H9 (cell line): ENCODE results near the gene EVC. TPM values are rescaled to one million over a fixed set of nuclear protein-coding genes. Genes with fewer than 3 reads are reported as not detected.

Source experiments
- DNase-seq: peaks from one replicate; pipeline ENCODE4 v3.0.0-alpha.2; 2017
- H2AFZ ChIP-seq: one replicate; pipeline ENCODE4 v1.6.1; 2013; ENCODE audit warnings: mild to moderate bottlenecking, low read length, control low read depth, moderate library complexity
- H2AK5ac ChIP-seq: 2 replicates; pipeline ENCODE4 v1.6.1; 2013; ENCODE audit warnings: low read length, control low read depth, mixed read lengths; ENCODE audit not compliant: insufficient read length
- H2BK120ac ChIP-seq: one replicate; pipeline ENCODE4 v1.6.1; 2013; ENCODE audit warnings: low read depth, mild to moderate bottlenecking, low read length, control low read depth, inconsistent platforms; ENCODE audit not compliant: poor library complexity, severe bottlenecking
- H2BK12ac ChIP-seq: 2 replicates; pipeline ENCODE4 v1.6.1; 2013; ENCODE audit warnings: low read length, control low read depth, mixed read lengths, low read depth; ENCODE audit not compliant: insufficient read length
- H2BK15ac ChIP-seq: 2 replicates; pipeline ENCODE4 v1.6.1; 2013; ENCODE audit warnings: low read depth, low read length, control low read depth
- H2BK20ac ChIP-seq: one replicate; pipeline ENCODE4 v1.6.1; 2013; ENCODE audit warnings: low read depth, mild to moderate bottlenecking, low read length, control low read depth, inconsistent platforms; ENCODE audit not compliant: poor library complexity, severe bottlenecking
- H2BK5ac ChIP-seq: 2 replicates; pipeline ENCODE4 v1.6.1; 2013; ENCODE audit warnings: low read length, control low read depth, mixed read lengths; ENCODE audit not compliant: insufficient read length
- H3K14ac ChIP-seq: 2 replicates; pipeline ENCODE4 v1.6.1; 2013; ENCODE audit warnings: low read length, control low read depth; ENCODE audit not compliant: insufficient read depth
- H3K18ac ChIP-seq: 2 replicates; pipeline ENCODE4 v1.6.1; 2013; ENCODE audit warnings: low read depth, mild to moderate bottlenecking, mixed read lengths, low read length, control low read depth; ENCODE audit not compliant: insufficient read length
- H3K23ac ChIP-seq: 2 replicates; pipeline ENCODE4 v1.6.1; 2013; ENCODE audit warnings: low read length, control low read depth, mixed read lengths, low read depth; ENCODE audit not compliant: insufficient read length
- H3K23me2 ChIP-seq: 2 replicates; pipeline ENCODE4 v1.6.1; 2013; ENCODE audit warnings: low read depth, mild to moderate bottlenecking, mixed read lengths, low read length, control low read depth; ENCODE audit not compliant: insufficient read length, poor library complexity, severe bottlenecking
- H3K27ac ChIP-seq: 2 replicates; pipeline ENCODE4 v1.5.1; 2013; ENCODE audit warnings: low read length, control low read depth, mixed read lengths, low read depth; ENCODE audit not compliant: insufficient read length
- H3K27me3 ChIP-seq: 2 replicates; pipeline ENCODE4 v1.6.1; 2013; ENCODE audit warnings: low read length, control low read depth, inconsistent platforms; ENCODE audit not compliant: insufficient read depth
- H3K4ac ChIP-seq: 2 replicates; pipeline ENCODE4 v1.6.1; 2013; ENCODE audit warnings: low read depth, mild to moderate bottlenecking, control low read depth, inconsistent platforms, low read length, moderate library complexity
- H3K4me1 ChIP-seq: 2 replicates; pipeline ENCODE4 v1.6.1; 2013; ENCODE audit warnings: low read length, control low read depth, inconsistent platforms; ENCODE audit not compliant: insufficient read depth
- H3K4me2 ChIP-seq: 2 replicates; pipeline ENCODE4 v1.6.1; 2013; ENCODE audit warnings: low read length, control low read depth, mixed read lengths; ENCODE audit not compliant: insufficient read length, insufficient read depth
- H3K56ac ChIP-seq: 2 replicates; pipeline ENCODE4 v1.6.1; 2013; ENCODE audit warnings: low read depth, mild to moderate bottlenecking, mixed read lengths, low read length, control low read depth; ENCODE audit not compliant: insufficient read length
- H3K79me1 ChIP-seq: 2 replicates; pipeline ENCODE4 v1.6.1; 2013; ENCODE audit warnings: low read depth, mild to moderate bottlenecking, moderate library complexity, low read length, control low read depth, inconsistent platforms; ENCODE audit not compliant: insufficient read depth, poor library complexity, severe bottlenecking
- H3K79me2 ChIP-seq: 2 replicates; pipeline ENCODE4 v1.6.1; 2013; ENCODE audit warnings: low read length, control low read depth, inconsistent platforms; ENCODE audit not compliant: insufficient read depth
- H3K9ac ChIP-seq: 2 replicates; pipeline ENCODE4 v1.6.1; 2013; ENCODE audit warnings: low read length, control low read depth, mixed read lengths; ENCODE audit not compliant: insufficient read length; ENCODE audit errors: extremely low read depth
- H3K9me3 ChIP-seq: one replicate; pipeline ENCODE4 v1.6.1; 2013; ENCODE audit warnings: low read depth, low read length, inconsistent platforms; ENCODE audit not compliant: control insufficient read depth
- H3T11ph ChIP-seq: one replicate; pipeline ENCODE4 v1.6.1; 2013; ENCODE audit warnings: mild to moderate bottlenecking, low read length, control low read depth, inconsistent platforms
- H4K20me1 ChIP-seq: one replicate; pipeline ENCODE4 v1.6.1; 2013; ENCODE audit not compliant: control insufficient read depth, insufficient read length, insufficient read depth
- H4K5ac ChIP-seq: 2 replicates; pipeline ENCODE4 v1.6.1; 2013; ENCODE audit warnings: low read depth, mild to moderate bottlenecking, mixed read lengths, low read length, control low read depth; ENCODE audit not compliant: insufficient read length
- H4K8ac ChIP-seq: replicated peaks from 2 replicates; pipeline ENCODE4 v1.6.1; 2013; ENCODE audit warnings: low read length, control low read depth, mixed read lengths, low read depth; ENCODE audit not compliant: insufficient read length
- H4K91ac ChIP-seq: 2 replicates; pipeline ENCODE4 v1.6.1; 2013; ENCODE audit warnings: low read depth, mild to moderate bottlenecking, moderate library complexity, mixed read lengths, low read length, control low read depth; ENCODE audit not compliant: insufficient read length
- H3K27ac Mint-ChIP-seq, 3 experiments: 2 replicates in 2 of 3; 3 replicates in 1 of 3; pipeline ENCODE4 v1.8.0; 2020 to 2021; ENCODE audit warnings: mixed read lengths in 3 of 3, mild to moderate bottlenecking in 1 of 3, moderate library complexity in 1 of 3
- H3K27me3 Mint-ChIP-seq: 2 replicates; pipeline ENCODE4 v1.8.0; 2021; ENCODE audit warnings: low read depth, mild to moderate bottlenecking, moderate library complexity, mixed read lengths
- H3K36me3 Mint-ChIP-seq, 3 experiments: 2 replicates in 2 of 3; 3 replicates in 1 of 3; pipeline ENCODE4 v1.8.0; 2020 to 2021; ENCODE audit warnings: low read depth in 3 of 3, mixed read lengths in 3 of 3; ENCODE audit not compliant: insufficient read depth in 1 of 3
- H3K4me1 Mint-ChIP-seq, 2 experiments: 2 replicates each; pipeline ENCODE4 v1.8.0; 2020; ENCODE audit warnings: mixed read lengths in 2 of 2
- H3K4me3 Mint-ChIP-seq, 2 experiments: 2 replicates in 1 of 2; 3 replicates in 1 of 2; pipeline ENCODE4 v1.8.0; 2020 to 2021; ENCODE audit warnings: mild to moderate bottlenecking in 2 of 2, mixed read lengths in 2 of 2, moderate library complexity in 1 of 2
- H3K9me3 Mint-ChIP-seq, 2 experiments: 2 replicates in 1 of 2; 3 replicates in 1 of 2; pipeline ENCODE4 v1.8.0; 2020; ENCODE audit warnings: mild to moderate bottlenecking in 2 of 2, mixed read lengths in 2 of 2, moderate library complexity in 1 of 2
- WGBS: extraction: QIAGEN DNeasy Blood & Tissue Kit; methylation state at CpG from one replicate; pipeline ENCODE4 v1.1.7; 2013; ENCODE audit warnings: missing lambda C conversion rate, low lambda C conversion rate, mixed read lengths; ENCODE audit not compliant: insufficient read length; ENCODE audit errors: extremely low coverage; 5-methylcytosine and 5-hydroxymethylcytosine counted together
- total RNA-seq: library from RNA; stranded (reverse); gene quantifications from 2 replicates; pipeline ENCODE4 v1.2.1, GENCODE V29; 2021
- TF ChIP-seq, protein P1 (sequence below): fragments of 200-600 bp; sonication (generic); conservative IDR thresholded peaks from 3 replicates; pipeline ENCODE4 v1.8.0; 2021; ENCODE audit warnings: antibody characterized with exemption, mild to moderate bottlenecking

EVC gene
- total RNA-seq, 1 experiment from 2014 or later, result 10.1 TPM

DNA sequence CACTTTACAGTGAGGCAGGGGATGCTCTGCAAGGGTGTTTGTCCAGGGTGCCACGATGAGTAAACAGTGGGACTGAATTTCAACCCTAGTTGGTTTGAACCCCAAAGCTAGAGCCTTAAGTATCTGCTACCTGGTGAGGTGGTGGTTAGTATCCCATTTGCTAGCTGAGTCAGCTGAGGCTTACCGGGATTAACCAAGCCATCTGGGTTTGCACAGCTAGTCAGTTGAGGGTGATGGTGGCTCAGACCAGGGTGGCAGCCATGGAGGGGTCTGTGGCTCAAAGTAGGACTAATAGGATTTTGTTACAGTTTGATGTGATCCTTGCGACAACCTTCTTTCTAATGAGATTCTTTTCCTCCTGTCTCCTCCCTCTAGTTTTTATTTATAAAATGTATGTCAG, 1.9 kb downstream of the EVC start:
- WGBS, result no CpG with 5 or more reads among the region's 3 CpGs
- peaks cover 11 to 23% (median 17%) of the 10 kb centered on the region in 3 experiments for H3K36me3 Mint-ChIP-seq

More for the DNA sequence above, 1.9 kb downstream of the EVC start:
- no peak overlapping the region for H3K23ac ChIP-seq
- H3K56ac ChIP-seq, result no peak overlapping the region
- no peaks in the 10 kb centered on the region for H4K20me1 ChIP-seq
- no peaks in the 10 kb centered on the region for H3K9me3 ChIP-seq
- H3K79me1 ChIP-seq, result no peaks in the 10 kb centered on the region
- H3T11ph ChIP-seq, result no peak overlapping the region
- TF ChIP-seq, protein P1, sequence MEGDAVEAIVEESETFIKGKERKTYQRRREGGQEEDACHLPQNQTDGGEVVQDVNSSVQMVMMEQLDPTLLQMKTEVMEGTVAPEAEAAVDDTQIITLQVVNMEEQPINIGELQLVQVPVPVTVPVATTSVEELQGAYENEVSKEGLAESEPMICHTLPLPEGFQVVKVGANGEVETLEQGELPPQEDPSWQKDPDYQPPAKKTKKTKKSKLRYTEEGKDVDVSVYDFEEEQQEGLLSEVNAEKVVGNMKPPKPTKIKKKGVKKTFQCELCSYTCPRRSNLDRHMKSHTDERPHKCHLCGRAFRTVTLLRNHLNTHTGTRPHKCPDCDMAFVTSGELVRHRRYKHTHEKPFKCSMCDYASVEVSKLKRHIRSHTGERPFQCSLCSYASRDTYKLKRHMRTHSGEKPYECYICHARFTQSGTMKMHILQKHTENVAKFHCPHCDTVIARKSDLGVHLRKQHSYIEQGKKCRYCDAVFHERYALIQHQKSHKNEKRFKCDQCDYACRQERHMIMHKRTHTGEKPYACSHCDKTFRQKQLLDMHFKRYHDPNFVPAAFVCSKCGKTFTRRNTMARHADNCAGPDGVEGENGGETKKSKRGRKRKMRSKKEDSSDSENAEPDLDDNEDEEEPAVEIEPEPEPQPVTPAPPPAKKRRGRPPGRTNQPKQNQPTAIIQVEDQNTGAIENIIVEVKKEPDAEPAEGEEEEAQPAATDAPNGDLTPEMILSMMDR, result no peak
- Mint-ChIP-seq H3K4me3 (peak overlapping the region; percentile 32 to 85; a peak in 2 of 5 replicates), H3K4me1 (peaks cover 13 to 22% of the 10 kb centered on the region in 2 experiments), H3K27ac (no peak overlapping the region), H3K27me3 (peaks cover 19% of the 10 kb centered on the region), H3K9me3 (peaks cover 13% of the 10 kb centered on the region in 2 experiments)
- no peaks in the 10 kb centered on the region; the same call in 1 of the 2 replicates for H3K79me2 ChIP-seq
- H2BK15ac ChIP-seq, result no peak overlapping the region
- H3K9ac ChIP-seq, result no peak overlapping the region
- H2BK5ac ChIP-seq, result no peak overlapping the region
- no peaks in the 10 kb centered on the region for H3K4me1 ChIP-seq
- H4K8ac ChIP-seq, result no peak overlapping the region
- H3K23me2 ChIP-seq, result peaks cover 19% of the 10 kb centered on the region
- no peak overlapping the region for H3K4ac ChIP-seq
- H2BK120ac ChIP-seq, result no peak overlapping the region
- H3K18ac ChIP-seq, result no peak overlapping the region
- H3K4me2 ChIP-seq, result no peak overlapping the region
- H4K5ac ChIP-seq, result no peak overlapping the region
- no peak overlapping the region for H2BK12ac ChIP-seq
- no peak overlapping the region for H2AFZ ChIP-seq
- H4K91ac ChIP-seq, result no peak overlapping the region
- H2BK20ac ChIP-seq, result no peak overlapping the region
- peaks cover 5% of the 10 kb centered on the region; the same call in 1 of the 2 replicates for H3K27me3 ChIP-seq
- no peak overlapping the region for H2AK5ac ChIP-seq
- H3K27ac ChIP-seq, result no peak overlapping the region
- DNase-seq, result no peak
- H3K14ac ChIP-seq, result no peak overlapping the region
